AG04450 (cell line): ENCODE measurements around the gene PLOD2. TPM values are rescaled to one million over a fixed set of nuclear protein-coding genes. Genes with fewer than 3 reads are reported as not detected.

Experiments
- CTCF ChIA-PET: fragments of 300-600, 350-600 bp; formaldehyde crosslinking; extraction: SDS; loops from one replicate; lab custom pipeline; 2022; ENCODE audit warnings: antibody characterized with exemption, inconsistent platforms; lab: Charles Lee
- POLR2A ChIA-PET: fragments of 350-600 bp; formaldehyde crosslinking; extraction: SDS; loops from one replicate; lab custom pipeline; 2021; ENCODE audit warnings: antibody characterized with exemption, inconsistent platforms; lab: Yijun Ruan, JAX
- DNase-seq: peaks from one replicate; pipeline ENCODE4 v3.0.0-alpha.2; 2011; ENCODE audit warnings: low read depth, low spot score
- H3K27ac ChIP-seq: one replicate; pipeline ENCODE4 v1.5.1; 2012; ENCODE audit warnings: low read depth, low read length, control low read depth
- H3K27me3 ChIP-seq: one replicate; pipeline ENCODE4 v1.6.0; 2012; ENCODE audit warnings: low read length; ENCODE audit not compliant: control insufficient read depth, insufficient read depth
- H3K4me3 ChIP-seq: 2 replicates; pipeline ENCODE4 v1.5.1; 2011; ENCODE audit warnings: mild to moderate bottlenecking, low read depth, low read length, control low read depth
- H3K9me3 ChIP-seq: 2 replicates; pipeline ENCODE4 v1.5.1; 2012; ENCODE audit warnings: low read length; ENCODE audit not compliant: control insufficient read depth, insufficient read depth
- CTCF ChIP-seq: IDR thresholded peaks from 2 replicates; pipeline ENCODE4 v1.5.1; 2011; ENCODE audit warnings: low read depth, low read length, control low read depth, inconsistent platforms
- polyA plus RNA-seq: library from polyadenylated mRNA; depleted of rRNA; stranded (reverse); fragments of >200 nt; gene quantifications from 2 replicates; pipeline ENCODE4 v1.2.3, GENCODE V29; 2011

PLOD2 gene
- polyA plus RNA-seq, 1 experiment: 88.9 TPM

DNA sequence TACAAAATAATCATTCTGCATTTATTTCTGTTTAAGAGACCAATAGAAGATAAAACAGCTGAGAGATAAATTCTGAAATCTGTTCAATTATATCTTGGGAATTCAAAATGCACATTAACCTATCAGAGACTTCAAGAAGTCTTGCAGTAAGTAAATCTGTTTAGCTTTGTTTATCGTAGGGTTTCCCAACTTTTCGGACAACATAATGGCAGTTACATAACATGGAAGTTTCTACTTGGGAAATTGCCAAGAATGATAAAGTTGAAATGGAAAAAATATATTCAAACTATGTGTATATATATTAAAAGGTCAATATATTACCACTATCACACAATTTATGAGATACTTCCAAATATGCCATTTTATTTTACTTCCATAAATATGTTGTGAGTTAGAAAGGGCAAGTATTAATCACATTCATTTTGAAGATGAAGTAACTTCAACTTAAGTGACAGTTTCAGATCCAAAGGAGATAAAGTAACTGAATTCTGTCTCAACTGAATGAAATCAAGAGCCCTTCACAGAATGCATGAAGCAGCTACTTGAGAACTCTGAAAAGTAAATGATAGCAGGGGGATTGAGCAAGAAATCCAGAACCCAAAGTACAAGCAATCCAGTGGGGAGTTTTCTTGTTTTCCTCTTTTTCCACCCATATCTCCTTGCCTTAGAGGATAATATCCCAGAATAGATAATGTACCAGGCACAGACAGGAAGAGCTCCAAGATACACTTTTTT lies 108.8 kb downstream of the PLOD2 start:
- CTCF ChIA-PET: interaction anchor here (1.2 to 2.0 kb wide), 3 partner anchors 13 to 537 kb away, joined by 4 to 13 read pairs (median 12); no protein-coding TSS in a partner anchor
- no peaks in the 10 kb centered on the region for H3K9me3 ChIP-seq

DNA sequence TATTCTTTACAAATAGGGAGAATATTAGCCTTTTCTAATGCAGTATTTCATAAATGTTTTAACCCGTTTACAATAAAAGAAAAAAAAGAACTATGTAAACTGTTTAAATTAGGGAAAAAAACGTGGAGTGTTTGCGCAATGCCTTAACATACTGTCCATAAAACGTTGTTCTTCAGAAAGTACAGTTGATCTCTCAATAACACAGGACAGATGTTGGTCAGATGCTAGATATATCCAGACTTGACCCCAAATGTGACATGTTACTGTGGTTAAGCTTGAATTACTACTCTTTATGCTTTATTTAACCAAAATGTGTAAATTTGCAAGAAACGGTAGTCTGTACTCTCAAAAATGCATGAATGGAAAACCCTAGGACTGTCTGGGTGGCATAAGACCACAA lies 110.3 kb downstream of the PLOD2 start:
- Histone ChIP-seq H3K27ac (no peak overlapping the region), H3K27me3 (no peaks in the 10 kb centered on the region), H3K4me3 (no peak overlapping the region), H3K9me3 (no peaks in the 10 kb centered on the region)
- ChIA-PET CTCF (no interaction called here), POLR2A (no interaction called here)
- DNase-seq: no peak
- no peak for TF ChIP-seq CTCF

More for the DNA sequence above, 108.8 kb downstream of the PLOD2 start:
- POLR2A ChIA-PET: no interaction called here
- no peak for TF ChIP-seq CTCF
- Histone ChIP-seq H3K4me3 (no peak overlapping the region), H3K27me3 (no peaks in the 10 kb centered on the region), H3K27ac (no peak overlapping the region)
- DNase-seq: no peak

GRCh38 chr3:146047485-146047884 lies 113.5 kb downstream of the PLOD2 start:
- H3K27ac ChIP-seq: no peak overlapping the region
- no peaks in the 10 kb centered on the region for H3K9me3 ChIP-seq
- POLR2A ChIA-PET: no interaction called here
- no peak overlapping the region for H3K4me3 ChIP-seq
- DNase-seq: no peak
- CTCF ChIA-PET: no interaction called here
- no peaks in the 10 kb centered on the region for H3K27me3 ChIP-seq
- TF ChIP-seq CTCF: no peak

- no peaks in the 10 kb centered on the region for H3K9me3 ChIP-seq
- POLR2A ChIA-PET: no interaction called here
- DNase-seq: no peak
- no peak overlapping the region for H3K4me3 ChIP-seq
- CTCF ChIA-PET: no interaction called here
- no peak for TF ChIP-seq CTCF
- H3K27me3 ChIP-seq: no peaks in the 10 kb centered on the region
- no peak overlapping the region for H3K27ac ChIP-seq
Observed at GRCh38 chr3:146044046-146044445, 116.9 kb downstream of the PLOD2 start.

GRCh38 chr3:146040630-146041029 lies 120.4 kb downstream of the PLOD2 start:
- CTCF ChIA-PET: no interaction called here
- POLR2A ChIA-PET: no interaction called here

More at GRCh38 chr3:146040630-146041029, 120.4 kb downstream of the PLOD2 start:
- no peak for TF ChIP-seq CTCF
- H3K27ac ChIP-seq: no peak overlapping the region
- no peaks in the 10 kb centered on the region for H3K27me3 ChIP-seq
- H3K9me3 ChIP-seq: no peaks in the 10 kb centered on the region
- H3K4me3 ChIP-seq: no peak overlapping the region
- DNase-seq: no peak
